ENCODE data around the gene ASIC5.

Gene ASIC5

GRCh38 chr4:155875878-155876277 lies 9.8 kb upstream of the ASIC5 start:
- TF ChIP-seq, protein P1, sequence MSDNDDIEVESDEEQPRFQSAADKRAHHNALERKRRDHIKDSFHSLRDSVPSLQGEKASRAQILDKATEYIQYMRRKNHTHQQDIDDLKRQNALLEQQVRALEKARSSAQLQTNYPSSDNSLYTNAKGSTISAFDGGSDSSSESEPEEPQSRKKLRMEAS (IDR thresholded peaks at IDR 0.05): no peak
- TF ChIP-seq TCF12 (IDR thresholded peaks at IDR 0.05; ENCODE audit: low read depth) (no peak), USF1 (IDR thresholded peaks at IDR 0.05) (no peak), RAD21 (IDR thresholded peaks at IDR 0.05; ENCODE audit: low read depth) (no peak), ZBTB7A (IDR thresholded peaks at IDR 0.05; ENCODE audit: low read depth) (no peak), EGR1 (IDR thresholded peaks at IDR 0.05) (no peak), NFIC (IDR thresholded peaks at IDR 0.05) (no peak), REST (IDR thresholded peaks at IDR 0.05; ENCODE audit: low read depth) (no peak)

GRCh38 chr4:155855897-155856296 lies 10.2 kb downstream of the ASIC5 start:
- TF ChIP-seq REST (IDR thresholded peaks at IDR 0.05; ENCODE audit: low read depth) (no peak), NFIC (IDR thresholded peaks at IDR 0.05) (no peak), FOXM1 (IDR thresholded peaks at IDR 0.05; ENCODE audit: borderline replicate concordance, low read depth) (no peak), CREB1 (IDR thresholded peaks at IDR 0.05; ENCODE audit: low read depth) (no peak)

GRCh38 chr4:155854582-155855226 lies 11.4 kb downstream of the ASIC5 start:
- TF ChIP-seq TAF1 (IDR thresholded peaks at IDR 0.05; ENCODE audit: low read depth) (no peak), ZBTB7A (IDR thresholded peaks at IDR 0.05; ENCODE audit: low read depth) (no peak), RAD21 (IDR thresholded peaks at IDR 0.05; ENCODE audit: low read depth) (no peak), REST (IDR thresholded peaks at IDR 0.05; ENCODE audit: low read depth) (no peak), CEBPB (IDR thresholded peaks at IDR 0.05) (no peak), TCF12 (IDR thresholded peaks at IDR 0.05; ENCODE audit: low read depth) (no peak), CREB1 (IDR thresholded peaks at IDR 0.05; ENCODE audit: low read depth) (no peak), EGR1 (IDR thresholded peaks at IDR 0.05) (no peak), FOXM1 (IDR thresholded peaks at IDR 0.05; ENCODE audit: borderline replicate concordance, low read depth) (no peak), YY1 (IDR thresholded peaks at IDR 0.05; ENCODE audit: low read depth) (no peak), TEAD4 (IDR thresholded peaks at IDR 0.05) (no peak), USF1 (IDR thresholded peaks at IDR 0.05) (no peak), NFIC (IDR thresholded peaks at IDR 0.05) (no peak)
- TF ChIP-seq, protein P1 (IDR thresholded peaks at IDR 0.05): no peak

DNA sequence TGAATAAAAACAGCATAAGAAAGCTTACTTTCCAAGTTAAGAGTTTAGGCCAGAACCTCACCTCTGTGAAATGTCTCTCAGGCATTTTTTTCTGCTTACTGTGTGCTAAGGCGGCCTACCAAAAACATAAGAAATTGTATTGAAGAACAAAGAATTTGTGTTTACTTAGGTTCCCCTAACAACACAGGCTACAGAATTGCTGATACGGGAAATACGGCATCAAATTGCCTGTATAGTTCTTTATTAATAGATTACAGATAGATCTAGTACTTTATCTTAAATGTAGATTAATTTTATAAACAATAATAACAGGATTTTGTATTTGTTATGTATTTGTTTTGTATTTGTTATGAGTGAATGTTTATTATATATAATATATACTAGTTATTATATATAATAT lies 12.9 kb downstream of the ASIC5 start:
- no peak for TF ChIP-seq TEAD4 (IDR thresholded peaks at IDR 0.05)
- TF ChIP-seq EGR1 (IDR thresholded peaks at IDR 0.05): no peak
- TF ChIP-seq FOXM1 (IDR thresholded peaks at IDR 0.05; ENCODE audit: borderline replicate concordance, low read depth): no peak
- no peak for TF ChIP-seq CREB1 (IDR thresholded peaks at IDR 0.05; ENCODE audit: low read depth)
- TF ChIP-seq USF1 (IDR thresholded peaks at IDR 0.05): no peak
- TF ChIP-seq RAD21 (IDR thresholded peaks at IDR 0.05; ENCODE audit: low read depth): no peak
- no peak for TF ChIP-seq CEBPB (IDR thresholded peaks at IDR 0.05)
- TF ChIP-seq NFIC (IDR thresholded peaks at IDR 0.05): no peak
- TF ChIP-seq ZBTB7A (IDR thresholded peaks at IDR 0.05; ENCODE audit: low read depth): no peak
- TF ChIP-seq, protein P1 (IDR thresholded peaks at IDR 0.05): no peak
- no peak for TF ChIP-seq EP300 (IDR thresholded peaks at IDR 0.05; ENCODE audit: borderline replicate concordance)
- TF ChIP-seq TCF12 (IDR thresholded peaks at IDR 0.05; ENCODE audit: low read depth): no peak
- TF ChIP-seq YY1 (IDR thresholded peaks at IDR 0.05; ENCODE audit: low read depth): no peak
- TF ChIP-seq REST (IDR thresholded peaks at IDR 0.05; ENCODE audit: low read depth): no peak
- no peak for TF ChIP-seq TAF1 (IDR thresholded peaks at IDR 0.05; ENCODE audit: low read depth)
